Osteoblast (primary cell): ENCODE measurements around the gene RNF5. TPM values are rescaled to one million over a fixed set of nuclear protein-coding genes. Genes with fewer than 3 reads are reported as not detected.

ENCODE experiments used
- DNase-seq: peaks from one replicate; pipeline ENCODE4 v3.0.0; 2011; ENCODE audit warnings: low spot score, mixed read lengths; ENCODE audit not compliant: insufficient read length; ENCODE audit errors: missing footprints
- H2AFZ ChIP-seq: 2 replicates; pipeline ENCODE4 v1.6.0; 2011; ENCODE audit warnings: mild to moderate bottlenecking, low read length
- H3K27ac ChIP-seq: 2 replicates; pipeline ENCODE4 v1.5.1; 2011; ENCODE audit warnings: mild to moderate bottlenecking, low read depth, low read length, moderate library complexity
- H3K27me3 ChIP-seq: 2 replicates; pipeline ENCODE4 v1.6.0; 2012; ENCODE audit warnings: mild to moderate bottlenecking, control low read depth, inconsistent platforms, low read length, moderate library complexity; ENCODE audit not compliant: insufficient read depth
- H3K36me3 ChIP-seq: 2 replicates; pipeline ENCODE4 v1.5.1; 2011; ENCODE audit warnings: mild to moderate bottlenecking, low read length, control low read depth, moderate library complexity; ENCODE audit not compliant: insufficient read depth
- H3K4me1 ChIP-seq: 2 replicates; pipeline ENCODE4 v1.5.1; 2011; ENCODE audit warnings: mild to moderate bottlenecking, low read length, control low read depth, moderate library complexity; ENCODE audit not compliant: insufficient read depth
- H3K4me2 ChIP-seq: 2 replicates; pipeline ENCODE4 v1.6.0; 2011; ENCODE audit warnings: mild to moderate bottlenecking, low read length; ENCODE audit not compliant: insufficient read depth
- H3K4me3 ChIP-seq: fragments of 200-600 bp; sonication (generic); 3 replicates; pipeline ENCODE4 v1.5.1; 2012; ENCODE audit warnings: mild to moderate bottlenecking, low read length, inconsistent platforms; ENCODE audit not compliant: insufficient read depth
- H3K79me2 ChIP-seq: 2 replicates; pipeline ENCODE4 v1.6.0; 2012; ENCODE audit warnings: mild to moderate bottlenecking, low read length, control low read depth, inconsistent platforms; ENCODE audit not compliant: insufficient read depth
- H3K9me3 ChIP-seq: 2 replicates; pipeline ENCODE4 v1.5.1; 2011; ENCODE audit warnings: low read depth, low read length, control low read depth
- H4K20me1 ChIP-seq: 2 replicates; pipeline ENCODE4 v1.6.0; 2012; ENCODE audit warnings: mild to moderate bottlenecking, low read length, control low read depth; ENCODE audit not compliant: insufficient read depth
- total RNA-seq: library from RNA; depleted of rRNA; stranded (reverse); fragments of >200 nt; gene quantifications from 2 replicates; pipeline ENCODE4 v1.2.3, GENCODE V29; 2012
- TF ChIP-seq, protein P1 (sequence below): IDR thresholded peaks from 2 replicates; pipeline ENCODE4 v1.5.1; 2011; ENCODE audit warnings: mild to moderate bottlenecking, low read depth, low read length, moderate library complexity; ENCODE audit errors: extremely low read depth

RNF5 gene
- total RNA-seq, 1 donor: 32.9 TPM

GRCh38 chr6:32218167-32218566, 40.0 kb downstream of the RNF5 start:
- H3K27ac ChIP-seq: no peak overlapping the region
- H3K27me3 ChIP-seq: peaks cover 6% of the 10 kb centered on the region
- DNase-seq: no peak
- no peaks in the 10 kb centered on the region for H3K4me1 ChIP-seq
- no peaks in the 10 kb centered on the region for H3K9me3 ChIP-seq
- TF ChIP-seq, protein P1, sequence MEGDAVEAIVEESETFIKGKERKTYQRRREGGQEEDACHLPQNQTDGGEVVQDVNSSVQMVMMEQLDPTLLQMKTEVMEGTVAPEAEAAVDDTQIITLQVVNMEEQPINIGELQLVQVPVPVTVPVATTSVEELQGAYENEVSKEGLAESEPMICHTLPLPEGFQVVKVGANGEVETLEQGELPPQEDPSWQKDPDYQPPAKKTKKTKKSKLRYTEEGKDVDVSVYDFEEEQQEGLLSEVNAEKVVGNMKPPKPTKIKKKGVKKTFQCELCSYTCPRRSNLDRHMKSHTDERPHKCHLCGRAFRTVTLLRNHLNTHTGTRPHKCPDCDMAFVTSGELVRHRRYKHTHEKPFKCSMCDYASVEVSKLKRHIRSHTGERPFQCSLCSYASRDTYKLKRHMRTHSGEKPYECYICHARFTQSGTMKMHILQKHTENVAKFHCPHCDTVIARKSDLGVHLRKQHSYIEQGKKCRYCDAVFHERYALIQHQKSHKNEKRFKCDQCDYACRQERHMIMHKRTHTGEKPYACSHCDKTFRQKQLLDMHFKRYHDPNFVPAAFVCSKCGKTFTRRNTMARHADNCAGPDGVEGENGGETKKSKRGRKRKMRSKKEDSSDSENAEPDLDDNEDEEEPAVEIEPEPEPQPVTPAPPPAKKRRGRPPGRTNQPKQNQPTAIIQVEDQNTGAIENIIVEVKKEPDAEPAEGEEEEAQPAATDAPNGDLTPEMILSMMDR: no peak
- H4K20me1 ChIP-seq: no peaks in the 10 kb centered on the region
- no peaks in the 10 kb centered on the region for H3K36me3 ChIP-seq
- H3K4me3 ChIP-seq: no peak overlapping the region
- H3K4me2 ChIP-seq: no peak overlapping the region
- no peaks in the 10 kb centered on the region for H3K79me2 ChIP-seq
- H2AFZ ChIP-seq: no peak overlapping the region

- Histone ChIP-seq H3K27me3 (peaks cover 6% of the 10 kb centered on the region), H3K79me2 (no peaks in the 10 kb centered on the region), H3K4me2 (no peak overlapping the region), H3K4me1 (no peaks in the 10 kb centered on the region), H4K20me1 (no peaks in the 10 kb centered on the region), H2AFZ (no peak overlapping the region), H3K36me3 (no peaks in the 10 kb centered on the region), H3K9me3 (no peaks in the 10 kb centered on the region), H3K27ac (no peak overlapping the region), H3K4me3 (no peak overlapping the region)
- TF ChIP-seq, protein P1: no peak
- no peak for DNase-seq
These were observed 41.8 kb downstream of the RNF5 start for GRCh38 chr6:32220021-32220420.

DNA sequence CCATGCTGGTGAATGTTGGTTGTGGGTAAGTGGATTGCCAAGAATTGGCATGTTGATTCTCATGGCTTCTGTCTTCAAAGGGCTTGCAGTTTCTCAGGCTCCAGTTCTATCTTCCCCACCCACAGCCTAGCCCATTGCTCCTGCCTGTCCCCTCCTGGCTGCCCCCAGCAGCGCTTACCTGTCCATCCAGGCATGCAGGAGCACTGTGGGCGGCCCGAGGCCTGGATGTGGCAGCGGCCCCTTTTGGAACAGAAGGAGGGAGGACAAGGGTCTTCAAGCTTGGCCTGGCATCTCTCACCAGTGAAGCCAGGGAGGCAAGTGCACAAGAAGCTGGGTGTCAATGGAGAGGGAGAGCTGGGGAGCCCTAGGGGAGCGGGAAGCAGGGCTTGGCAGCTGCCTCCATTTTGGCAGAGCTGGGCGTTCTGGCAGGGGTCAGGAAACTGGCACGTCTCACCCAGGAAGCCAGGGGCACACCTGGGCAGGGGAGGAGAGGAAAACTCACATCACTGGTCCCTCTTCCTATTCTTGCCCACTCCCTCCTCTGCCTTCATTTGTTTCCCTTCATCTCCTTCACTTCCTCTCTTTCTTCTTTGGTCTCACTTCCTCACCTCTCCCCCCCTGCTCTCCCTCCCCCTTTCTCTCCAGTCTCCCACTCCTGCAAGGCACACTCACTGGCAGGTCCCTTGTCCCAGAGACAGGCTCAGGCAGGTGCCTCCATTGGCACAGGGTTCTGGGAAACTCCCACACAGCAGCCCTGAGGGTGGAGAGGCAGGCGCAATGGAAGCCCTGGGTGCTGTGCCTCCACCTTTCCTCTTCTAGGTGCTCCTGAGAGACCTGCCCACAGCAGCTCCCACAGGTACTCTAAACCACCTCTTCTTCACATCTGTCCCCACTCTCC, 44.4 kb downstream of the RNF5 start:
- H3K4me2 ChIP-seq: no peak overlapping the region
- H3K4me3 ChIP-seq: no peak overlapping the region
- no peaks in the 10 kb centered on the region for H3K9me3 ChIP-seq
- H3K27ac ChIP-seq: no peak overlapping the region
- H3K79me2 ChIP-seq: no peaks in the 10 kb centered on the region
- H3K27me3 ChIP-seq: peaks cover 5% of the 10 kb centered on the region
- no peak overlapping the region for H2AFZ ChIP-seq
- TF ChIP-seq, protein P1: no peak
- no peaks in the 10 kb centered on the region for H3K36me3 ChIP-seq
- H4K20me1 ChIP-seq: no peaks in the 10 kb centered on the region
- no peak for DNase-seq
- no peaks in the 10 kb centered on the region for H3K4me1 ChIP-seq

- Histone ChIP-seq H4K20me1 (no peaks in the 10 kb centered on the region), H3K79me2 (no peaks in the 10 kb centered on the region), H3K27ac (no peak within 1 kb of the TSS), H3K27me3 (peaks cover 3% of the 10 kb centered on the region), H2AFZ (no peak within 1 kb of the TSS), H3K9me3 (no peaks in the 10 kb centered on the region), H3K4me2 (no peak within 1 kb of the TSS), H3K36me3 (no peaks in the 10 kb centered on the region), H3K4me1 (no peaks in the 10 kb centered on the region), H3K4me3 (no peak within 1 kb of the TSS)
- TF ChIP-seq, protein P1: no peak
- no peak for DNase-seq
These were observed 45.3 kb downstream of the RNF5 start, which contains the start of gene NOTCH4 for GRCh38 chr6:32223258-32224235. Gene NOTCH4, minus strand, starts transcription at chr6:32224067. Its CDS starts 139 bp downstream, at chr6:32223928.
